HG03521 (cell line): ENCODE results near the gene AGAP1.

Experiments used
- ATAC-seq: cut with Tn5 transposase; IDR thresholded peaks from one replicate; pipeline ENCODE4 v1.9.1; 2021; ENCODE audit warnings: mild to moderate bottlenecking, moderate library complexity; ENCODE audit not compliant: unreplicated experiment

The AGAP1 gene

GRCh38 chr2:235493775-235494715 lies at the start of gene AGAP1:
TSS of gene AGAP1 (plus strand) at chr2:235494043.
- ATAC-seq, result no peak

GRCh38 chr2:235444101-235444597 lies 49.7 kb upstream of the AGAP1 start:
- no peak for ATAC-seq

GRCh38 chr2:235445116-235445515 lies 48.7 kb upstream of the AGAP1 start:
- no peak for ATAC-seq

GRCh38 chr2:235446082-235446481 lies 47.8 kb upstream of the AGAP1 start:
- ATAC-seq, result no peak

- ATAC-seq, result no peak
These were observed 46.6 kb upstream of the AGAP1 start for GRCh38 chr2:235447210-235447609.

- ATAC-seq, result no peak
These were observed 44.3 kb upstream of the AGAP1 start for GRCh38 chr2:235449568-235449967.

GRCh38 chr2:235453605-235454151 lies 40.2 kb upstream of the AGAP1 start:
- ATAC-seq, result no peak

- ATAC-seq, result no peak
These were observed 35.0 kb upstream of the AGAP1 start for GRCh38 chr2:235458839-235459273.

GRCh38 chr2:235460548-235461047 lies 33.2 kb upstream of the AGAP1 start:
- no peak for ATAC-seq

GRCh38 chr2:235461763-235462414 lies 32.0 kb upstream of the AGAP1 start:
- ATAC-seq, result no peak

GRCh38 chr2:235462415-235462790 lies 31.4 kb upstream of the AGAP1 start:
- no peak for ATAC-seq

GRCh38 chr2:235463893-235464292 lies 29.9 kb upstream of the AGAP1 start:
- ATAC-seq, result no peak

- ATAC-seq, result no peak
These were observed 26.3 kb upstream of the AGAP1 start for GRCh38 chr2:235467588-235467987.

- ATAC-seq, result no peak
These were observed 24.7 kb upstream of the AGAP1 start for GRCh38 chr2:235468978-235469655.

- no peak for ATAC-seq
These were observed 22.6 kb upstream of the AGAP1 start for GRCh38 chr2:235471186-235471747.

- no peak for ATAC-seq
These were observed 21.4 kb upstream of the AGAP1 start for GRCh38 chr2:235472443-235472842.

- no peak for ATAC-seq
These were observed 15.2 kb upstream of the AGAP1 start for GRCh38 chr2:235478609-235479008.

- no peak for ATAC-seq
These were observed 14.2 kb upstream of the AGAP1 start for GRCh38 chr2:235479604-235480003.

- no peak for ATAC-seq
These were observed 13.2 kb upstream of the AGAP1 start for GRCh38 chr2:235480614-235481013.

- no peak for ATAC-seq
These were observed 10.5 kb upstream of the AGAP1 start for GRCh38 chr2:235483313-235483712.

GRCh38 chr2:235485362-235485761 lies 8.5 kb upstream of the AGAP1 start:
- no peak for ATAC-seq
